ENCODE results near the gene LSG1. TPM values are rescaled to one million over a fixed set of nuclear protein-coding genes. Genes with fewer than 3 reads are reported as not detected.
A peak's percentile ranks its signal among the peaks of the same experiment; 100 is the strongest.

The LSG1 gene
- total RNA-seq (10 to 100 TPM; 87.7 to 97.5 TPM), polyA plus RNA-seq (10 to 100 TPM; 23.0 to 42.8 (median 24.8) TPM), total RNA-seq (88.6 to 237 (median 139) reads per million in 6 experiments)

- H3K4me3 Mint-ChIP-seq: peak within 1 kb of the TSS; percentile 96 to 100 (median 98)
- POLR2A ChIA-PET: interaction anchor here (0.7 to 4.3 kb wide), 16 partner anchors 11 to 871 kb away, joined by 3 to 31 read pairs (median 5); partner anchors contain the start of genes ACAP2, ATP13A3, FAM43A and PPP1R2
- H3K27ac Mint-ChIP-seq: peak within 1 kb of the TSS; percentile 95 to 100 (median 99)
- ATAC-seq (peak; percentile 94 to 95), DNase-seq (peak; percentile 73 to 95 (median 86))
- peaks cover 0 to 23% (median 4%) of the 10 kb centered on the region in 3 donors for H3K36me3 Mint-ChIP-seq
- H3K27me3 Mint-ChIP-seq: peaks cover 0 to 7% (median 0%) of the 10 kb centered on the region in 5 donors
- no peaks in the 10 kb centered on the region for H3K9me3 Mint-ChIP-seq
- H3K4me1 Mint-ChIP-seq: peaks cover 18 to 42% (median 34%) of the 10 kb centered on the region in 4 donors
These were observed at the start of gene LSG1 for GRCh38 chr3:194671900-194672808. TSS of gene LSG1 (minus strand) at chr3:194672191. CDS start at chr3:194672162, 29 bp downstream.

GRCh38 chr3:194720048-194720447 lies 48.1 kb upstream of the LSG1 start:
- Mint-ChIP-seq H3K27me3 (peaks cover 0 to 4% (median 0%) of the 10 kb centered on the region in 5 donors), H3K27ac (no peak overlapping the region), H3K36me3 (no peaks in the 10 kb centered on the region), H3K4me1 (peaks cover 0 to 12% (median 0%) of the 10 kb centered on the region in 4 donors), H3K9me3 (no peaks in the 10 kb centered on the region), H3K4me3 (no peak overlapping the region)
- POLR2A ChIA-PET: no interaction called here
- ATAC-seq (no peak), DNase-seq (no peak)

GRCh38 chr3:194718079-194718478 lies 46.1 kb upstream of the LSG1 start:
- DNase-seq (no peak), ATAC-seq (no peak)
- Mint-ChIP-seq H3K4me3 (no peak overlapping the region), H3K27ac (no peak overlapping the region), H3K9me3 (no peaks in the 10 kb centered on the region), H3K27me3 (peaks cover 0 to 4% (median 0%) of the 10 kb centered on the region in 5 donors), H3K4me1 (peaks cover 0 to 15% (median 0%) of the 10 kb centered on the region in 4 donors), H3K36me3 (no peaks in the 10 kb centered on the region)
- POLR2A ChIA-PET: no interaction called here

GRCh38 chr3:194715022-194715800 lies 43.2 kb upstream of the LSG1 start:
- no peak for DNase-seq
- Mint-ChIP-seq H3K4me1 (peaks cover 0 to 15% (median 0%) of the 10 kb centered on the region in 4 donors), H3K4me3 (peak overlapping the region in 2 of 10 donors; percentile 50 to 72)

GRCh38 chr3:194714564-194714963 lies 42.6 kb upstream of the LSG1 start:
- DNase-seq (no peak), ATAC-seq (no peak)
- Mint-ChIP-seq H3K36me3 (no peaks in the 10 kb centered on the region), H3K4me3 (no peak overlapping the region), H3K4me1 (peaks cover 0 to 15% (median 0%) of the 10 kb centered on the region in 4 donors), H3K27me3 (peaks cover 0 to 3% (median 2%) of the 10 kb centered on the region in 5 donors), H3K9me3 (no peaks in the 10 kb centered on the region), H3K27ac (peak overlapping the region in 1 of 10 donors; percentile 84)
- POLR2A ChIA-PET: no interaction called here

More at GRCh38 chr3:194715022-194715800, 43.2 kb upstream of the LSG1 start:
- POLR2A ChIA-PET: no interaction called here
- ATAC-seq: no peak
- Mint-ChIP-seq H3K27ac (peak overlapping the region in 3 of 10 donors; percentile 19 to 84 (median 71)), H3K27me3 (peaks cover 0 to 4% (median 2%) of the 10 kb centered on the region in 5 donors), H3K36me3 (no peaks in the 10 kb centered on the region), H3K9me3 (no peaks in the 10 kb centered on the region)

GRCh38 chr3:194714137-194714455 lies 42.1 kb upstream of the LSG1 start:
- no peak for ATAC-seq
- no peaks in the 10 kb centered on the region for H3K9me3 Mint-ChIP-seq
- H3K4me3 Mint-ChIP-seq: no peak overlapping the region
- H3K4me1 Mint-ChIP-seq: peaks cover 0 to 15% (median 0%) of the 10 kb centered on the region in 4 donors
- POLR2A ChIA-PET: no interaction called here
- H3K27ac Mint-ChIP-seq: no peak overlapping the region
- H3K36me3 Mint-ChIP-seq: no peaks in the 10 kb centered on the region
- no peak for DNase-seq
- peaks cover 0 to 2% (median 0%) of the 10 kb centered on the region in 5 donors for H3K27me3 Mint-ChIP-seq

- Mint-ChIP-seq H3K4me1 (peaks cover 0 to 15% (median 0%) of the 10 kb centered on the region in 4 donors), H3K4me3 (no peak overlapping the region), H3K36me3 (no peaks in the 10 kb centered on the region), H3K27ac (no peak overlapping the region), H3K9me3 (no peaks in the 10 kb centered on the region), H3K27me3 (peaks cover 0 to 2% (median 0%) of the 10 kb centered on the region in 5 donors)
- ATAC-seq (no peak), DNase-seq (no peak)
- POLR2A ChIA-PET: no interaction called here
These were observed 41.5 kb upstream of the LSG1 start for GRCh38 chr3:194713299-194714136.

- ATAC-seq: no peak
- peaks cover 0 to 2% (median 0%) of the 10 kb centered on the region in 5 donors for H3K27me3 Mint-ChIP-seq
- DNase-seq: no peak
- peaks cover 0 to 4% (median 0%) of the 10 kb centered on the region in 3 donors for H3K36me3 Mint-ChIP-seq
- H3K4me3 Mint-ChIP-seq: no peak overlapping the region
- POLR2A ChIA-PET: no interaction called here
- no peak overlapping the region for H3K27ac Mint-ChIP-seq
- H3K9me3 Mint-ChIP-seq: peaks cover 0 to 5% (median 0%) of the 10 kb centered on the region in 9 donors
- peaks cover 0 to 15% (median 0%) of the 10 kb centered on the region in 4 donors for H3K4me1 Mint-ChIP-seq
These were observed 39.9 kb upstream of the LSG1 start for GRCh38 chr3:194711913-194712312.

GRCh38 chr3:194711286-194711685 lies 39.3 kb upstream of the LSG1 start:
- H3K27ac Mint-ChIP-seq: no peak overlapping the region
- peaks cover 0 to 2% (median 0%) of the 10 kb centered on the region in 5 donors for H3K27me3 Mint-ChIP-seq
- H3K9me3 Mint-ChIP-seq: peaks cover 0 to 5% (median 0%) of the 10 kb centered on the region in 9 donors
- POLR2A ChIA-PET: no interaction called here
- H3K4me1 Mint-ChIP-seq: peaks cover 0 to 14% (median under 1%) of the 10 kb centered on the region in 4 donors
- H3K36me3 Mint-ChIP-seq: peaks cover 0 to 4% (median 0%) of the 10 kb centered on the region in 3 donors
- H3K4me3 Mint-ChIP-seq: no peak overlapping the region
- ATAC-seq (no peak), DNase-seq (no peak)

- peaks cover 0 to 5% (median 0%) of the 10 kb centered on the region in 9 donors for H3K9me3 Mint-ChIP-seq
- DNase-seq (no peak), ATAC-seq (no peak)
- no peak overlapping the region for H3K27ac Mint-ChIP-seq
- H3K36me3 Mint-ChIP-seq: peaks cover 0 to 4% (median 0%) of the 10 kb centered on the region in 3 donors
- no peak overlapping the region for H3K4me3 Mint-ChIP-seq
- peaks cover 0 to 6% (median 2%) of the 10 kb centered on the region in 5 donors for H3K27me3 Mint-ChIP-seq
- POLR2A ChIA-PET: interaction anchor here (0.6 kb wide), 1 partner anchor 80 kb away, joined by 3 read pairs; no protein-coding TSS in a partner anchor
- H3K4me1 Mint-ChIP-seq: peaks cover 0 to 1% (median 0%) of the 10 kb centered on the region in 4 donors
These were observed 35.2 kb upstream of the LSG1 start for GRCh38 chr3:194707147-194707540.

GRCh38 chr3:194705761-194706160 lies 33.8 kb upstream of the LSG1 start:
- Mint-ChIP-seq H3K27ac (no peak overlapping the region), H3K36me3 (peaks cover 0 to 4% (median 0%) of the 10 kb centered on the region in 3 donors), H3K4me1 (peaks cover 0 to 1% (median 0%) of the 10 kb centered on the region in 4 donors), H3K27me3 (peaks cover 0 to 9% (median 0%) of the 10 kb centered on the region in 5 donors), H3K9me3 (peaks cover 0 to 5% (median 0%) of the 10 kb centered on the region in 9 donors), H3K4me3 (no peak overlapping the region)
- ATAC-seq (no peak), DNase-seq (no peak)
- POLR2A ChIA-PET: no interaction called here

GRCh38 chr3:194705227-194705626 lies 33.2 kb upstream of the LSG1 start:
- DNase-seq (no peak), ATAC-seq (no peak)
- Mint-ChIP-seq H3K36me3 (peaks cover 0 to 4% (median 0%) of the 10 kb centered on the region in 3 donors), H3K9me3 (peaks cover 0 to 6% (median 1%) of the 10 kb centered on the region in 9 donors), H3K4me1 (peaks cover 0 to 1% (median 0%) of the 10 kb centered on the region in 4 donors), H3K27me3 (peaks cover 0 to 9% (median 0%) of the 10 kb centered on the region in 5 donors), H3K4me3 (no peak overlapping the region), H3K27ac (no peak overlapping the region)
- POLR2A ChIA-PET: no interaction called here
